GM18526 (cell line): ENCODE measurements around the gene SLC45A3.

Experiments used
- POLR2A ChIP-seq: IDR thresholded peaks from 3 replicates; pipeline ENCODE4 v1.6.1; 2011; ENCODE audit not compliant: insufficient read length; ENCODE audit errors: extremely low read depth

SLC45A3 gene

GRCh38 chr1:205680073-205680851, at the start of gene SLC45A3:
Gene SLC45A3 (minus strand): TSS chr1:205680509. CDS start chr1:205664656, 15,853 bp downstream.
- TF ChIP-seq POLR2A: no peak

DNA sequence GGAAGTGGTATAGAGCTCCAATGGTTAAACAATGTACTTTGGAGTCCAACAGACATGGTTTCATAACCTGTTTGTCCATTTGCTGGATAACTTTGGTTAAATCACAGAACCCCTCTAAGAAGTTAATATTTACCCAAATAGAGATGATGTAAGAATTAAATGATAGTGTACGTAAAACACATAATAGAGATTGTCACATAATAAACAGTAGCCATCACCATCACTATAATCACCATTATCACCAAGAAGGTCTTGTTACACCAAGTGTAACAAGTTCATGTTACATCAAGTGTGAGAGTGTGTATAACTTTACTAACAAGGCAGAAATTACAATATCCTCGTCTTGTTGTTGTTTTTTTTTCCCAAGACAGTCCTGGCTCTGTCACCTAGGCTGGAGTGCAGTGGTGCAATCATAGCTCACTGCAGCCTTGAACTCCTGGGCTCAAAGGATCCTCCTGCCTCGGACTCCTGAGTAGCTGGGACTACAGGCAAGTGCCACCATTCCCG, 46.4 kb upstream of the SLC45A3 start:
- TF ChIP-seq POLR2A: no peak

GRCh38 chr1:205725514-205725913, 45.2 kb upstream of the SLC45A3 start:
- no peak for TF ChIP-seq POLR2A

GRCh38 chr1:205719762-205720161, 39.5 kb upstream of the SLC45A3 start:
- no peak for TF ChIP-seq POLR2A

GRCh38 chr1:205719015-205719414, 38.7 kb upstream of the SLC45A3 start:
- TF ChIP-seq POLR2A: no peak

DNA sequence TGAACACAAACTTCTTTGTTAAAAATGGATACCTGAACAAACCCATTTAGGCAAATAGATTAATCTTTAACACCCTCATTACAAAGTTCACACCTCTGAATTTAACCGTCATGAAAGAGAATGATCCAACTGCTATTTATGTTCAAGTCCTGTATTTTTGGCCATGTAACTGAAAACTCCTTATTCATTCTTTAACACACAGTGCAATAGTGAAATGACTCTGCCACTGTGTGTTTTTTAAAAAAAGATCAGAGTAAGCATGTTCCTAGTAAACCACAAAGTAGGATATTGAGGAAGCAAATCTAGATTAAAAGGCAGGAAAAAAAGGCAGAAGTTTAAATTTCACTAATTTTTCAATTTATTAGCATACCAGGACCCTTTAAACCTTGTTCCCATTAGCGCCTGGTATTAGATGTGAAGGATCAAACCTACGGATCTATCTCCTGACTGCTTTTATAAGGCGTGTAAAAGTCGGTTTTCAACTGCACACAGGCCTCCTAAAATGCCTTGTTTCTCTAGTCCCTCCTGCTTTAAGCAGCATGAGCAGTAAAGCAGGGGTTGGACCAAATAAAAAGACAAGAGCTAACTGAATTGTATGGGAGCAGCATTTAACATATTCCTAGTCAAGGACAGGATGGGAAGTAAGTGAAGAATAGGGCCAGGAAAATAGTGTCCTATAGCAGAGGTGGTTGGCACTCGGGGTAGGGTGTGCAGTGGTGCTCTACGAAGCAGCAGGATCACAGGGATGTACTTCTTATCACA, 36.2 kb upstream of the SLC45A3 start:
- TF ChIP-seq POLR2A: no peak

DNA sequence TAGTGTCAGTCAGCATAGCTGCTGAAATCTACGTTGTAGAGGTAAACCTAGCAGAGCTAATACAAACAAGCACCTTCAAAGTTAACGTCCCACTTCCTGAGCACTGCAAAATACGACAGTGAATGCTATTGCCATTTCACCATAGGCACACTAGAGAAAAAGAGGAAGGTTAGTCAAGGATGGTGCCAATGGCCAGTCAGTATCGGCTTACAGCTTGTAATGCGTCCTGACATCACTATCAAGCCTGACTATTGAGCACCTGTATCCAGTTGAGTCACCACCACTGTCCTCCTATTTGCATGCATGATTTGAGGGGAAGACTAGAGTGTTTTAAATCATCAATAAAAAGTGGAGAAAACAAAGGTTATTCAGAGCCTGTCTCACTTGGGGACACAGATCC, 35.3 kb upstream of the SLC45A3 start:
- TF ChIP-seq POLR2A: no peak

DNA sequence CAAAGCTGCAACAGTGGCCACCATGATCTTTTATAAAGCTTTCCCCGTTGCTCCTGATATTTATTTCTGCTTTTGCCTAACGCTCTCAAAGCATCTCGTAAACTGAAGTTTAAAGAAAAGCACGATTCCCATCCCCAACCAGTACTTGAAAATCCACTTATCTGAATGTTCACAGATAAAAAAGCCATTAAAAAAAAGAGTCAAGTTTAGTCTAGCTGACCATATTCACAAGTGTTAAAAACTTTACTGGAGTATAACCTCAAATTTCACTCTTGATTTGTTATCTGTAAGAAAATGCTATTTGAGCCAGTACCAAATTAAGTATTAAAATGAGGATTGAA, 34.6 kb upstream of the SLC45A3 start:
- no peak for TF ChIP-seq POLR2A

GRCh38 chr1:205714190-205714905, 34.0 kb upstream of the SLC45A3 start:
- no peak for TF ChIP-seq POLR2A

DNA sequence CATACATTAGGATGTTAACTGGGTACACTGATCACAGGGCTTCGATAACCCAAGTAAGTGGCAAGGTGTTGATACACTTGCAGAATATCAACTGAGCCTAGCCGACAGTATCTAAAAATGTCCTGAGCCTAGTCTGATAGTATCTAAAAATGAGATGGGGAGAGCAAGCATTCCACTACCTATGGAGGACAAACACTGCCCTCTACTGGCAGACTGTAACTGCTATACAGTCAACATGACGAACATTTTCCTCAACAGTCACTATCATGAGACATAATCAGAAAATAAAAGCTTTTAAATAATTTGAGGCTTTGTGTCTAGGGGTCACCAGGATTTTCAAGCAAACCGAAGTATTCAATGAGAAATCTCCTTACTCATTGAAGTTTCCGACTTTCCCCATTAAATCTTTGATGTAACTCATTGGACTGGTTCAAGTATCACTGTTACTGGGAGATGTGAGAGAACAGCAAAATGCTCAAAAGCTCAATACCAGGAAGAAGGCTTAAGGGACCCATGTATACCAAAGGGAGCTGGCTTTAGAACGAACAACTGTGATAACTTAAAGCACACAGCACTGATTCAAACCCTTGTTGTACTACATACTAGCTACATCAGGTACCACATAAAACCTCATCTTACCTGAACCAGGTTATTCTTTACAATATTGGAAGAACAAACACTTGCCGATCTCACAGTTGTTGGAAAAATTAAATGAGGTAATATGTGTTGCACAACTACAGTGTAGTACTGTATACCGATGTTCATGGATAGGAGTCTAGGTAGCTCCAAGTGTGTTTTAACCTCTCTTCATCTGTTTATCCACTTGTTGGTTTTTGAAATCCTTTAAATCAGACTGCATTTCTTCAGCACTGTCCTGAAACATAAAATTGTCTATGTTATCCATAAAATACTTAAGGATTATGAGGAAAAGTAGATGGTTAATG, 31.1 kb upstream of the SLC45A3 start:
- TF ChIP-seq POLR2A: no peak

DNA sequence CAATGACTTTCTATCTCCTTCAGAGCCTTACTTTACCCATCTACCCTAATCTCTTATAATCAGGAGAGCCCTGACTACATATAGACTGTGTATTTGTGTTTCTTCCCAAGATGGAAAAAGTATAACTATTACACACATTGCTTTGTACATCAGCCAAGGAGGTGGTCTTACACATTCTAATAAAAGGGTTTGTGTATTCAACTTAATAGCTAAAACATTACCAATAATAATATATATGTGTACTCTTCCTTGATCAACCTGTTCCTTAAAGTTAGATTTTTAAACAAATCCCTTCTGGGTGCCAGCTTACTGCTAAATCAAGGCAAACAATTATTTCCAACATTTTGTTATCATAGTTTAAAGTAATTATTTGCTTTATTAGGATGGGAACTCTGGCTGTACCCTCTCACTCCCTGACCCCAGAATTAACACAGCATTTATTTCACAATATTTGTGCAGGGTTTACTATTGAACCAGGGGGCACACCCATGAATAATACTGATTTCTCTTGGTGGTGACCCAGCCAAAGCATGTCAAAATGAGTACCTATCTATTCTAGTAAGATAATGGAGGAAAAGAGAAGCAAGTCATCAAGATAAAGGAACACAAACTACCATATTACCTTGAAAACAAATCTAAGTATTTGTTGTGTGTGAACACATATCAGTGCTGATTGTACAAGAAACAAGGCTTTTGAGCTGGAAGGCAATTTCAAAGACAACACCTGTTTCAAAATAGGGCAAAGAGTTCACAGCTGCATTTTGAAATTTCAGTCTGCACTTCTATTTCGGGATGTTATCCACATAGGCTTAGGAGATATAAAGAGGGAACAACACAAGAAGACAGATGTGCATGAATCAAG, 30.1 kb upstream of the SLC45A3 start:
- TF ChIP-seq POLR2A: no peak

- no peak for TF ChIP-seq POLR2A
Measured at GRCh38 chr1:205709640-205710039, 29.3 kb upstream of the SLC45A3 start.

- no peak for TF ChIP-seq POLR2A
Measured at GRCh38 chr1:205709059-205709398, 28.7 kb upstream of the SLC45A3 start.
